ENCODE measurements around the gene SLC38A1.

GRCh38 chr12:46242569-46242968, 26.3 kb downstream of the SLC38A1 start:
- TF ChIP-seq FOXP2 (optimal IDR thresholded peaks at IDR 0.05; ENCODE audit: borderline replicate concordance, extremely low read depth, extremely low read length, insufficient read depth), result no peak
- TF ChIP-seq, protein P1, sequence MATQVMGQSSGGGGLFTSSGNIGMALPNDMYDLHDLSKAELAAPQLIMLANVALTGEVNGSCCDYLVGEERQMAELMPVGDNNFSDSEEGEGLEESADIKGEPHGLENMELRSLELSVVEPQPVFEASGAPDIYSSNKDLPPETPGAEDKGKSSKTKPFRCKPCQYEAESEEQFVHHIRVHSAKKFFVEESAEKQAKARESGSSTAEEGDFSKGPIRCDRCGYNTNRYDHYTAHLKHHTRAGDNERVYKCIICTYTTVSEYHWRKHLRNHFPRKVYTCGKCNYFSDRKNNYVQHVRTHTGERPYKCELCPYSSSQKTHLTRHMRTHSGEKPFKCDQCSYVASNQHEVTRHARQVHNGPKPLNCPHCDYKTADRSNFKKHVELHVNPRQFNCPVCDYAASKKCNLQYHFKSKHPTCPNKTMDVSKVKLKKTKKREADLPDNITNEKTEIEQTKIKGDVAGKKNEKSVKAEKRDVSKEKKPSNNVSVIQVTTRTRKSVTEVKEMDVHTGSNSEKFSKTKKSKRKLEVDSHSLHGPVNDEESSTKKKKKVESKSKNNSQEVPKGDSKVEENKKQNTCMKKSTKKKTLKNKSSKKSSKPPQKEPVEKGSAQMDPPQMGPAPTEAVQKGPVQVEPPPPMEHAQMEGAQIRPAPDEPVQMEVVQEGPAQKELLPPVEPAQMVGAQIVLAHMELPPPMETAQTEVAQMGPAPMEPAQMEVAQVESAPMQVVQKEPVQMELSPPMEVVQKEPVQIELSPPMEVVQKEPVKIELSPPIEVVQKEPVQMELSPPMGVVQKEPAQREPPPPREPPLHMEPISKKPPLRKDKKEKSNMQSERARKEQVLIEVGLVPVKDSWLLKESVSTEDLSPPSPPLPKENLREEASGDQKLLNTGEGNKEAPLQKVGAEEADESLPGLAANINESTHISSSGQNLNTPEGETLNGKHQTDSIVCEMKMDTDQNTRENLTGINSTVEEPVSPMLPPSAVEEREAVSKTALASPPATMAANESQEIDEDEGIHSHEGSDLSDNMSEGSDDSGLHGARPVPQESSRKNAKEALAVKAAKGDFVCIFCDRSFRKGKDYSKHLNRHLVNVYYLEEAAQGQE (IDR thresholded peaks at IDR 0.05; ENCODE audit: insufficient read depth in 1 of 2, low read depth in 2 of 2, low read length in 2 of 2), result no peak
